Measurements from ENCODE around the gene CABP5. TPM values are rescaled to one million over a fixed set of nuclear protein-coding genes. Genes with fewer than 3 reads are reported as not detected.

The CABP5 gene
- total RNA-seq, 1 experiment from 2014 or later, result not detected

- H3K9me3 Mint-ChIP-seq, result peaks cover 3 to 12% of the 10 kb centered on the region in 2 experiments; a peak in 4 of 5 replicates
These were observed 9.2 kb upstream of the CABP5 start for GRCh38 chr19:48053076-48053475.

More at GRCh38 chr19:48053076-48053475, 9.2 kb upstream of the CABP5 start:
- H3K79me2 ChIP-seq (ENCODE audit: insufficient read depth, low read length), result no peaks in the 10 kb centered on the region
- H3K4me2 ChIP-seq (ENCODE audit: insufficient read depth, insufficient read length, low read length), result no peak overlapping the region
- no peak overlapping the region for H2AFZ ChIP-seq (ENCODE audit: low read length)
- H3K4ac ChIP-seq (ENCODE audit: low read depth, low read length), result no peak overlapping the region
- H3K23me2 ChIP-seq (ENCODE audit: insufficient read length, low read depth, low read length, poor library complexity, severe bottlenecking), result no peaks in the 10 kb centered on the region
- TF ChIP-seq CTCF (conservative IDR thresholded peaks at IDR 0.05), result no peak
- no peaks in the 10 kb centered on the region for H4K20me1 ChIP-seq (ENCODE audit: control insufficient read depth, insufficient read depth, insufficient read length)
- Mint-ChIP-seq H3K27ac (no peak overlapping the region), H3K4me3 (no peak overlapping the region), H3K27me3 (ENCODE audit: low read depth) (no peaks in the 10 kb centered on the region; the same call in none of the 2 replicates), H3K36me3 (ENCODE audit: insufficient read depth in 1 of 3, low read depth in 3 of 3) (peaks cover 15 to 26% (median 20%) of the 10 kb centered on the region in 3 experiments), H3K4me1 (no peaks in the 10 kb centered on the region)
- H3K9ac ChIP-seq (ENCODE audit: extremely low read depth, insufficient read length, low read length), result no peak overlapping the region
- no peak overlapping the region for H3T11ph ChIP-seq (ENCODE audit: low read length)
- H3K23ac ChIP-seq (ENCODE audit: insufficient read length, low read depth, low read length), result no peak overlapping the region
- H4K91ac ChIP-seq (ENCODE audit: insufficient read length, low read depth, low read length), result no peak overlapping the region
- H4K5ac ChIP-seq (ENCODE audit: insufficient read length, low read depth, low read length), result no peak overlapping the region
- H3K27ac ChIP-seq (ENCODE audit: insufficient read length, low read depth, low read length), result no peak overlapping the region
- no peaks in the 10 kb centered on the region for H3K4me1 ChIP-seq (ENCODE audit: insufficient read depth, low read length)
- no peak overlapping the region for H2BK12ac ChIP-seq (ENCODE audit: insufficient read length, low read depth, low read length)
- no peak overlapping the region for H2BK5ac ChIP-seq (ENCODE audit: insufficient read length, low read length)
- no peak overlapping the region for H2AK5ac ChIP-seq (ENCODE audit: insufficient read length, low read length)
- H2BK120ac ChIP-seq (ENCODE audit: low read depth, low read length, poor library complexity, severe bottlenecking), result no peak overlapping the region
- H3K9me3 ChIP-seq (ENCODE audit: control insufficient read depth, low read depth, low read length), result no peaks in the 10 kb centered on the region
- H3K18ac ChIP-seq (ENCODE audit: insufficient read length, low read depth, low read length), result no peak overlapping the region
- no peaks in the 10 kb centered on the region for H3K27me3 ChIP-seq (ENCODE audit: insufficient read depth, low read length)
- WGBS (ENCODE audit: extremely low coverage, insufficient read length, low lambda C conversion rate), result no CpG with 5 or more reads among the region's 5 CpGs
- no peak for DNase-seq
- H2BK15ac ChIP-seq (ENCODE audit: low read depth, low read length), result no peak overlapping the region
- no peaks in the 10 kb centered on the region for H3K79me1 ChIP-seq (ENCODE audit: insufficient read depth, low read depth, low read length, poor library complexity, severe bottlenecking)
- H3K14ac ChIP-seq (ENCODE audit: insufficient read depth, low read length), result no peak overlapping the region
- H2BK20ac ChIP-seq (ENCODE audit: low read depth, low read length, poor library complexity, severe bottlenecking), result no peak overlapping the region
- no peak overlapping the region for H3K56ac ChIP-seq (ENCODE audit: insufficient read length, low read depth, low read length)
- no peak overlapping the region for H4K8ac ChIP-seq (replicated peaks; ENCODE audit: insufficient read length, low read depth, low read length)
